Panc1 (cell line): ENCODE measurements around the gene ADAMTSL3. TPM values are rescaled to one million over a fixed set of nuclear protein-coding genes. Genes with fewer than 3 reads are reported as not detected.

ENCODE experiments used
- ATAC-seq: fragments of 200-7000 bp; cut with Tn5 transposase; 2 replicates; pipeline ENCODE4 v1.9.1; 2020; ENCODE audit warnings: mild to moderate bottlenecking, moderate library complexity
- BruUV-seq: library from RNA; stranded (reverse); fragments of 400-500 nt; replicated peaks from 2 replicates; lab custom pipeline; 2021; lab: Mats Ljungman, UMichigan
- CTCF ChIA-PET: fragments of 300-600 bp; sonication (Branson Sonifier 250); formaldehyde crosslinking; loops from one replicate; lab custom pipeline; 2022; ENCODE audit warnings: antibody characterized with exemption; lab: Charles Lee
- POLR2A ChIA-PET: fragments of 300-600 bp; sonication (Branson Sonifier 250); formaldehyde crosslinking; loops from one replicate; lab custom pipeline; 2022; ENCODE audit warnings: antibody characterized with exemption; lab: Charles Lee
- DNase-seq: peaks from one replicate; pipeline ENCODE4 v3.0.0-alpha.2; 2010; ENCODE audit warnings: low read depth, low spot score
- H3K27ac ChIP-seq: 2 replicates; pipeline ENCODE4 v1.5.1; 2011; ENCODE audit warnings: mild to moderate bottlenecking, low read length, inconsistent platforms
- H3K27me3 ChIP-seq: fragments of 200-500 bp; sonication (Bioruptor generic); 2 replicates; pipeline ENCODE4 v1.6.0; 2014; ENCODE audit warnings: low read length, inconsistent platforms; ENCODE audit not compliant: control insufficient read depth, insufficient read depth
- H3K36me3 ChIP-seq: fragments of 200-500 bp; sonication (Bioruptor generic); 2 replicates; pipeline ENCODE4 v1.5.1; 2014; ENCODE audit warnings: inconsistent platforms, mild to moderate bottlenecking, low read length, moderate library complexity; ENCODE audit not compliant: control insufficient read depth, insufficient read depth
- H3K4me1 ChIP-seq: 2 replicates; pipeline ENCODE4 v1.5.1; 2011; ENCODE audit warnings: inconsistent platforms, mild to moderate bottlenecking, low read length, moderate library complexity; ENCODE audit not compliant: control insufficient read depth, insufficient read depth
- H3K4me3 ChIP-seq, 2 experiments: 2 replicates each; pipeline ENCODE4 v1.5.1; 2011 to 2012; ENCODE audit warnings: low read depth in 2 of 2, low read length in 2 of 2, mild to moderate bottlenecking in 2 of 2, inconsistent platforms in 1 of 2, moderate library complexity in 1 of 2
- H3K9me3 ChIP-seq: fragments of 200-500 bp; sonication (Bioruptor generic); 2 replicates; pipeline ENCODE4 v1.5.1; 2014; ENCODE audit warnings: low read depth, mild to moderate bottlenecking, inconsistent platforms, low read length, moderate library complexity; ENCODE audit not compliant: control insufficient read depth, insufficient read depth
- CTCF ChIP-seq: fragments of 450-650 bp; IDR thresholded peaks from 2 replicates; pipeline ENCODE4 v1.5.1; 2017; ENCODE audit warnings: mild to moderate bottlenecking
- POLR2AphosphoS5 ChIP-seq: IDR thresholded peaks from 2 replicates; pipeline ENCODE4 v1.6.1; 2012; ENCODE audit warnings: mild to moderate bottlenecking, low read depth, low read length, moderate library complexity
- REST ChIP-seq, 2 experiments: IDR thresholded peaks; 2 replicates each; pipeline ENCODE4 v1.6.1; 2011 to 2012; ENCODE audit warnings: low read depth in 2 of 2, control low read depth in 1 of 2, low read length in 1 of 2, mild to moderate bottlenecking in 1 of 2, moderate library complexity in 1 of 2; ENCODE audit not compliant: insufficient read depth in 1 of 2
- SIN3A ChIP-seq: IDR thresholded peaks from 2 replicates; pipeline ENCODE4 v1.6.1; 2012; ENCODE audit warnings: low read depth, mild to moderate bottlenecking, low read length, moderate library complexity, borderline replicate concordance; ENCODE audit not compliant: insufficient read depth
- TCF7L2 ChIP-seq: IDR thresholded peaks from 2 replicates; pipeline ENCODE4 v1.6.1; 2011; ENCODE audit warnings: mild to moderate bottlenecking, low read depth, low read length, inconsistent platforms
- in situ Hi-C: cut with HindIII; loops from 2 replicates; pipeline ENCODE4 v1.10.0; 2016; ENCODE audit warnings: low sequenced_read_pairs, low pct_unique_long_range_greater_than_20kb
- intact Hi-C: fragments of 100-400 bp; cut with micrococcal nuclease; formaldehyde crosslinking; loops from one replicate; pipeline ENCODE4 v1.10.0; 2022; ENCODE audit not compliant: unreplicated experiment
- total RNA-seq: library from RNA; stranded (reverse); gene quantifications from one replicate; pipeline ENCODE4 v1.2.1, GENCODE V29; 2021; ENCODE audit not compliant: unreplicated experiment

ADAMTSL3 gene
- total RNA-seq, 1 experiment from 2014 or later = not detected

- intact Hi-C loops = no loop called here
- BruUV-seq = no TSS peak
- CTCF ChIA-PET = no interaction called here
Measured at GRCh38 chr15:83766339-83766738, 112.4 kb downstream of the ADAMTSL3 start.

GRCh38 chr15:83767741-83768140 is 113.8 kb downstream of the ADAMTSL3 start:
- no TSS peak for BruUV-seq
- Histone ChIP-seq H3K4me3 (no peak overlapping the region), H3K36me3 (no peaks in the 10 kb centered on the region), H3K27ac (no peak overlapping the region), H3K27me3 (no peaks in the 10 kb centered on the region), H3K9me3 (no peaks in the 10 kb centered on the region), H3K4me1 (no peaks in the 10 kb centered on the region)
- ChIA-PET POLR2A (no interaction called here), CTCF (no interaction called here)
- intact Hi-C loops = no loop called here
- TF ChIP-seq TCF7L2 = no peak
- ATAC-seq (no peak), DNase-seq (no peak)
- in situ Hi-C loops = no loop called here

More at GRCh38 chr15:83766339-83766738, 112.4 kb downstream of the ADAMTSL3 start:
- ATAC-seq (no peak), DNase-seq (no peak)
- Histone ChIP-seq H3K4me1 (no peaks in the 10 kb centered on the region), H3K4me3 (no peak overlapping the region), H3K27me3 (no peaks in the 10 kb centered on the region), H3K9me3 (no peaks in the 10 kb centered on the region), H3K36me3 (no peaks in the 10 kb centered on the region), H3K27ac (no peak overlapping the region)
- POLR2A ChIA-PET = no interaction called here
- TF ChIP-seq POLR2AphosphoS5 = no peak
- no peak for TF ChIP-seq SIN3A
- no peak for TF ChIP-seq CTCF
- no peak for TF ChIP-seq TCF7L2
- no peak for TF ChIP-seq REST (IDR thresholded peaks at IDR 0.05; ENCODE audit: insufficient read depth in 1 of 2, low read depth in 2 of 2, low read length in 1 of 2)
- in situ Hi-C loops = no loop called here

GRCh38 chr15:83769411-83769999 is 115.6 kb downstream of the ADAMTSL3 start:
- H3K9me3 ChIP-seq = no peaks in the 10 kb centered on the region
- no peaks in the 10 kb centered on the region for H3K4me1 ChIP-seq
- no peak overlapping the region for H3K27ac ChIP-seq
- CTCF ChIA-PET = no interaction called here
- ATAC-seq = no peak
- TF ChIP-seq POLR2AphosphoS5 (no peak), TCF7L2 (no peak), REST (IDR thresholded peaks at IDR 0.05; ENCODE audit: insufficient read depth in 1 of 2, low read depth in 2 of 2, low read length in 1 of 2) (no peak), SIN3A (no peak), CTCF (no peak)
- intact Hi-C loops = no loop called here
- H3K36me3 ChIP-seq = no peaks in the 10 kb centered on the region
- in situ Hi-C loops = no loop called here
- no peak for DNase-seq
- BruUV-seq = no TSS peak
- POLR2A ChIA-PET = no interaction called here
- no peaks in the 10 kb centered on the region for H3K27me3 ChIP-seq
- no peak overlapping the region for H3K4me3 ChIP-seq
